ENCODE results near the gene GNB3. TPM values are rescaled to one million over a fixed set of nuclear protein-coding genes. Genes with fewer than 3 reads are reported as not detected.

The GNB3 gene
- total and polyA plus RNA-seq, 9 of the 15 experiments (the other 6 are each of a cell fraction or from before 2014, with no cell fraction given), result 1.4 to 5.8 (median 2.0) TPM

DNA sequence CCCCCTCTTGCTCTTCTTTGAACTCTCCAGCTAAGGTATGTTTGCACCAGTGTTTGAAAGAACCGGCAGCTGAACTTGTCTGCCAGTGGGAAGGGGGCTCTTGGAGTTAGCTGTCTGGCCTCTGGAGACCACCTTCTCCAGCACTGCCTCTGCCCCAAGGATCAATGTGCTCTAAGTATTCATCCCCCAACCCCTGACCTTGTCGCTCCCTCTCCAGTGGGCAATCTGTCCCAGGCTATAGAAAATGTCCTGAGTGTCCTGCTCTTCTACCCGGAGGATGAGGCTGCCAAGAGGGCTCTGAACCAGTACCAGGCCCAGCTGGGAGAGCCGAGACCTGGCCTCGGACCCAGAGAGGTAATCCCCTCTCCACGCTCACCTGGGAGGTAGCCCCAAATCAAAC is 9.7 kb upstream of the GNB3 start (continued):
- TF ChIP-seq CBFB (CRISPR knock-in tag; IDR thresholded peaks at IDR 0.05), result no peak
- TF ChIP-seq TOE1 (IDR thresholded peaks at IDR 0.05; ENCODE audit: borderline replicate concordance), result no peak
- no peak for TF ChIP-seq TOE1 (CRISPR knock-in tag; IDR thresholded peaks at IDR 0.05; ENCODE audit: borderline replicate concordance, low read depth)
- TF ChIP-seq FOXJ3 (CRISPR knock-in tag; IDR thresholded peaks at IDR 0.05), result no peak

DNA sequence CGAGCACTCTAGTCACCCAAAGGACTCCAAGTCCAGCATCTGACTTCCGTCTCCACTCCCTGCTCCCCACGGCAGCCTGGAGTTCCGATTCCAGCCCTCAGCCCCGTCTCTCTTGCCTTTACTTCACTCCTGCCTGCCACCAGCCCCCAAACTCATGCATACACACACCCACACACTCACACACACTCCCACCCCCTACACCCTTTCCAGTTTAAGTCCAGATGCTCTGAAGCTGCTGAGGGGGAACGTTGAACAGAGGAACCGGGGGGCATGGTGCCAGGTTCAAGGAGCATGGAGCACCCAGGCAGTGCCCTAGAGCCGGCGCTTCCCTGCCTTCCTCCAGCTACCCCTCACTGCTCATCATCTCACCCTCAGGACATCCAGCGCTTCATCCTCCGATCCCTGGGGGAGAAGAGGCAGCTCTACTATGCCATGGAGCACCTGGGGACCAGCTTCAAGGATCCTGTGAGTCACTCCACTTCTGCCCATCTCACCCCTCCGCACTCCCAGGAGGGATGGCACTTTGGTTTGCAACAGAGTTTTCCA is 9.2 kb upstream of the GNB3 start:
- Histone ChIP-seq H3K36me3 (ENCODE audit: control insufficient read depth, insufficient read depth, low read length) (peaks cover 43% of the 10 kb centered on the region; the same call in 2 of the 3 replicates), H3K4me1 (replicated peaks in 1 of 2; ENCODE audit: control insufficient read depth in 2 of 2, insufficient read depth in 2 of 2, low read length in 2 of 2) (peaks cover 11 to 43% of the 10 kb centered on the region in 2 experiments; a peak in 4 of 5 replicates), H4K20me1 (replicated peaks; ENCODE audit: control insufficient read depth, insufficient read depth, low read length) (no peaks in the 10 kb centered on the region), H3K79me2 (ENCODE audit: control insufficient read depth, insufficient read depth, low read length) (peaks cover 24% of the 10 kb centered on the region), H3K9ac (ENCODE audit: insufficient read depth in 1 of 2, low read depth in 2 of 2, low read length in 2 of 2) (peak overlapping the region in 1 of 2 experiments; percentile 58; a peak in 2 of 4 replicates), H3K4me3 (no peak overlapping the region), H2AFZ (ENCODE audit: low read depth, low read length) (no peak overlapping the region), H3K9me1 (ENCODE audit: control insufficient read depth, insufficient read depth, low read length) (no peaks in the 10 kb centered on the region), H3K27me3 (ENCODE audit: control insufficient read depth in 2 of 2, insufficient read depth in 2 of 2, low read length in 2 of 2) (no peaks in the 10 kb centered on the region), H3K27ac (ENCODE audit: extremely low read depth, low read depth, low read length) (no peak overlapping the region), H3K4me2 (ENCODE audit: insufficient read depth, low read length) (no peak overlapping the region), H3K9me3 (replicated peaks; ENCODE audit: control insufficient read depth, insufficient read depth, low read depth, low read length) (no peaks in the 10 kb centered on the region)
- ATAC-seq (no peak), DNase-seq (ENCODE audit: extremely low read depth in 1 of 4, low spot score in 3 of 4) (no peak), FAIRE-seq (no peak)
- in situ Hi-C loops (cut with MboI) (no loop called here), intact Hi-C loops (cut with micrococcal nuclease) (no loop called here)
- TF ChIP-seq CEBPB (tag; IDR thresholded peaks at IDR 0.05), result no peak
- TF ChIP-seq ZC3H11A (IDR thresholded peaks at IDR 0.05; ENCODE audit: low read depth, low read length), result no peak
- TF ChIP-seq ZFP36 (IDR thresholded peaks at IDR 0.05; ENCODE audit: low read depth, low read length, partially characterized antibody), result no peak
- TF ChIP-seq ERF (CRISPR knock-in tag; IDR thresholded peaks at IDR 0.05), result no peak
- TF ChIP-seq, protein P1, sequence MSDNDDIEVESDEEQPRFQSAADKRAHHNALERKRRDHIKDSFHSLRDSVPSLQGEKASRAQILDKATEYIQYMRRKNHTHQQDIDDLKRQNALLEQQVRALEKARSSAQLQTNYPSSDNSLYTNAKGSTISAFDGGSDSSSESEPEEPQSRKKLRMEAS (CRISPR knock-in tag; IDR thresholded peaks at IDR 0.05), result no peak
- no peak for TF ChIP-seq ZNF79 (CRISPR knock-in tag; IDR thresholded peaks at IDR 0.05; ENCODE audit: low read depth)
- no peak for TF ChIP-seq KDM1A (IDR thresholded peaks at IDR 0.05)
- CTCF ChIA-PET (ENCODE audit: low intra/inter-chr PET ratio), result no interaction called here
- no TSS peak for BruUV-seq (replicated peaks)
- WGBS (ENCODE audit: insufficient coverage, low coverage, missing lambda C conversion rate), result 93% methylated on average over 11 of the region's 12 CpGs
- POLR2A ChIA-PET, result interaction anchor here (0.6 to 3.2 kb wide), 3 partner anchors 8 to 132 kb away, joined by 3 to 13 read pairs (median 4); no protein-coding TSS in a partner anchor

Measured in K562 (cell line).